GM23248 (cell line): Measurements from ENCODE around the gene SDC1.

ENCODE experiments used
- EZH2 ChIP-seq: fragments of 200-600 bp; sonication (generic); IDR thresholded peaks from 2 replicates; pipeline ENCODE4 v1.6.1; 2018; ENCODE audit warnings: antibody characterized with exemption, mild to moderate bottlenecking; ENCODE audit not compliant: insufficient read depth, poor library complexity, severe bottlenecking
- EZH2phosphoT487 ChIP-seq: fragments of 200-600 bp; sonication (generic); IDR thresholded peaks from 2 replicates; pipeline ENCODE4 v1.6.1; 2018; ENCODE audit warnings: antibody characterized with exemption, moderate library complexity, mild to moderate bottlenecking, low read depth; ENCODE audit not compliant: insufficient read depth

GRCh38 chr2:20186855-20187187, 38.1 kb downstream of the SDC1 start:
- no peak for TF ChIP-seq EZH2
- no peak for TF ChIP-seq EZH2phosphoT487
